Measurements from ENCODE around the gene ACER3. TPM values are rescaled to one million over a fixed set of nuclear protein-coding genes. Genes with fewer than 3 reads are reported as not detected.
"Not testable (repeated sequence)": the region's sequence is repeated elsewhere in the genome, so short reads cannot be mapped to it uniquely, and the experiment has no call there.

The ACER3 gene
- total RNA-seq, 2 donors from 2014 or later, result 18.5 to 23.2 TPM

GRCh38 chr11:76897233-76897632 is 36.5 kb downstream of the ACER3 start:
- H3K4me3 Mint-ChIP-seq, result no peak overlapping the region
- H3K36me3 ChIP-seq (ENCODE audit: control insufficient read depth, insufficient read depth, low read length), result no peaks in the 10 kb centered on the region
- H3K36me3 Mint-ChIP-seq (ENCODE audit: low read depth), result peaks cover 11% of the 10 kb centered on the region
- H3K27me3 Mint-ChIP-seq (ENCODE audit: insufficient read depth), result no peaks in the 10 kb centered on the region
- H3K27ac ChIP-seq (ENCODE audit: low read depth, low read length), result no peak overlapping the region
- no peak for DNase-seq
- no peaks in the 10 kb centered on the region for H3K4me1 Mint-ChIP-seq
- no peaks in the 10 kb centered on the region for H3K4me1 ChIP-seq (ENCODE audit: control insufficient read depth, insufficient read depth, low read length)
- WGBS, 2 experiments (ENCODE audit: insufficient coverage in 1 of 2, insufficient read length in 1 of 2), result 83 to 93% methylated on average over 1 to 2 of the region's 2 CpGs
- H3K27ac Mint-ChIP-seq, result no peak overlapping the region
- no peaks in the 10 kb centered on the region for H3K27me3 ChIP-seq (ENCODE audit: control insufficient read depth, insufficient read depth, low read length, poor library complexity, severe bottlenecking)
- TF ChIP-seq, protein P1, sequence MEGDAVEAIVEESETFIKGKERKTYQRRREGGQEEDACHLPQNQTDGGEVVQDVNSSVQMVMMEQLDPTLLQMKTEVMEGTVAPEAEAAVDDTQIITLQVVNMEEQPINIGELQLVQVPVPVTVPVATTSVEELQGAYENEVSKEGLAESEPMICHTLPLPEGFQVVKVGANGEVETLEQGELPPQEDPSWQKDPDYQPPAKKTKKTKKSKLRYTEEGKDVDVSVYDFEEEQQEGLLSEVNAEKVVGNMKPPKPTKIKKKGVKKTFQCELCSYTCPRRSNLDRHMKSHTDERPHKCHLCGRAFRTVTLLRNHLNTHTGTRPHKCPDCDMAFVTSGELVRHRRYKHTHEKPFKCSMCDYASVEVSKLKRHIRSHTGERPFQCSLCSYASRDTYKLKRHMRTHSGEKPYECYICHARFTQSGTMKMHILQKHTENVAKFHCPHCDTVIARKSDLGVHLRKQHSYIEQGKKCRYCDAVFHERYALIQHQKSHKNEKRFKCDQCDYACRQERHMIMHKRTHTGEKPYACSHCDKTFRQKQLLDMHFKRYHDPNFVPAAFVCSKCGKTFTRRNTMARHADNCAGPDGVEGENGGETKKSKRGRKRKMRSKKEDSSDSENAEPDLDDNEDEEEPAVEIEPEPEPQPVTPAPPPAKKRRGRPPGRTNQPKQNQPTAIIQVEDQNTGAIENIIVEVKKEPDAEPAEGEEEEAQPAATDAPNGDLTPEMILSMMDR (conservative IDR thresholded peaks at IDR 0.05), result no peak
- H3K9ac ChIP-seq (ENCODE audit: extremely low read depth, low read length, poor library complexity, severe bottlenecking), result no peak overlapping the region
- no peak overlapping the region for H3K4me3 ChIP-seq (ENCODE audit: low read length)
- H3K9me3 ChIP-seq (ENCODE audit: control insufficient read depth, low read length), result no peaks in the 10 kb centered on the region
- peaks cover 4% of the 10 kb centered on the region for H3K9me3 Mint-ChIP-seq

- 95 to 100% methylated on average over 1 to 3 of the region's 3 CpGs for WGBS, 2 experiments (ENCODE audit: insufficient coverage in 1 of 2, insufficient read length in 1 of 2)
- H3K4me1 Mint-ChIP-seq, result peaks cover 2% of the 10 kb centered on the region
- H3K27me3 Mint-ChIP-seq (ENCODE audit: insufficient read depth), result no peaks in the 10 kb centered on the region
- H3K9me3 Mint-ChIP-seq, result peaks cover 11% of the 10 kb centered on the region
- Histone ChIP-seq H3K4me3 (ENCODE audit: low read length) (no peak overlapping the region), H3K27ac (ENCODE audit: low read depth, low read length) (no peak overlapping the region), H3K36me3 (ENCODE audit: control insufficient read depth, insufficient read depth, low read length) (no peaks in the 10 kb centered on the region), H3K9ac (ENCODE audit: extremely low read depth, low read length, poor library complexity, severe bottlenecking) (no peak overlapping the region), H3K4me1 (ENCODE audit: control insufficient read depth, insufficient read depth, low read length) (no peaks in the 10 kb centered on the region), H3K9me3 (ENCODE audit: control insufficient read depth, low read length) (peaks cover 10% of the 10 kb centered on the region), H3K27me3 (ENCODE audit: control insufficient read depth, insufficient read depth, low read length, poor library complexity, severe bottlenecking) (no peaks in the 10 kb centered on the region)
- no peak for DNase-seq
- TF ChIP-seq, protein P1 (conservative IDR thresholded peaks at IDR 0.05), result no peak
- H3K4me3 Mint-ChIP-seq, result no peak overlapping the region
- no peak overlapping the region for H3K27ac Mint-ChIP-seq
- H3K36me3 Mint-ChIP-seq (ENCODE audit: low read depth), result peaks cover 19% of the 10 kb centered on the region
These were observed 40.4 kb downstream of the ACER3 start for GRCh38 chr11:76901144-76901543.

DNA sequence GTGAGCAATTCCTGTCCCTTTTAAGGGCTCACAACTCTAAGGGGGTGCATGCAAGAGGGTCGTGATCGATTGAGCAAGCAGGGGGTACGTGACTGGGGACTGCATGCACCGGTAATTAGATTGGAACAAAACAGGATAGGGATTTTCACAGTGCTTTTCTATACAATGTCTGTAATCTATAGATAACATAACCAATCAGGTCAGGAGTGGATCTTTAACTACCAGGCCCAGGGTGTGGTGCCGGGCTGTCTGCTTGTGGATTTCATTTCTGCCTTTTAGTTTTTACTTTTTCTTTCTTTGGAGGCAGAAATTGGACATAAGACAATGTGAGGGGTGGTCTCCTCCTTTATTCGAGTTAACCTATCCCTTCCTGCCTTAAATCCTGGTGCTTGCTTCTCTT is 40.9 kb downstream of the ACER3 start:
- not testable (repeated sequence) for H3K4me3 Mint-ChIP-seq; H3K27ac Mint-ChIP-seq; H3K27ac ChIP-seq (ENCODE audit: low read depth, low read length); H3K9ac ChIP-seq (ENCODE audit: extremely low read depth, low read length, poor library complexity, severe bottlenecking); H3K4me1 ChIP-seq (ENCODE audit: control insufficient read depth, insufficient read depth, low read length); DNase-seq; H3K27me3 Mint-ChIP-seq (ENCODE audit: insufficient read depth); H3K4me3 ChIP-seq (ENCODE audit: low read length); H3K27me3 ChIP-seq (ENCODE audit: control insufficient read depth, insufficient read depth, low read length, poor library complexity, severe bottlenecking); H3K36me3 ChIP-seq (ENCODE audit: control insufficient read depth, insufficient read depth, low read length); H3K4me1 Mint-ChIP-seq
- peaks cover 14% of the 10 kb centered on the region for H3K9me3 ChIP-seq (ENCODE audit: control insufficient read depth, low read length)
- H3K36me3 Mint-ChIP-seq (ENCODE audit: low read depth), result peaks cover 22% of the 10 kb centered on the region
- H3K9me3 Mint-ChIP-seq, result peaks cover 15% of the 10 kb centered on the region
- 80 to 99% methylated on average over 2 to 6 of the region's 6 CpGs for WGBS, 2 experiments (ENCODE audit: insufficient coverage in 1 of 2, insufficient read length in 1 of 2)

Data from endodermal cell (in vitro differentiated cells).